K562 (cell line): Measurements from ENCODE around the gene RAB21. TPM values are rescaled to one million over a fixed set of nuclear protein-coding genes. Genes with fewer than 3 reads are reported as not detected.

Experiments
- ATAC-seq: fragments of 200-7000 bp; cut with Tn5 transposase; 3 replicates; pipeline ENCODE4 v1.9.1; 2020; ENCODE audit warnings: moderate library complexity
- BruUV-seq: library from RNA; stranded (reverse); fragments of 400-500 nt; replicated peaks from 2 replicates; lab custom pipeline; 2021; lab: Mats Ljungman, UMichigan
- CTCF ChIA-PET: fragments of 300-600 bp; formaldehyde crosslinking; extraction: SDS; loops from one replicate; lab custom pipeline; 2021; ENCODE audit warnings: low intra/inter-chr PET ratio; lab: Yijun Ruan, JAX
- POLR2A ChIA-PET: fragments of 300-600, 350-650 bp; sonication (Branson Sonifier 250); formaldehyde crosslinking; extraction: SDS; loops from one replicate; lab custom pipeline; 2021; ENCODE audit warnings: antibody characterized with exemption, inconsistent platforms; lab: Yijun Ruan, JAX
- DNase-seq, 4 experiments: peaks; one replicate each; pipeline versions ENCODE4 v3.0.0 to v3.0.0-alpha.2; 2011 to 2018; ENCODE audit warnings: low spot score in 3 of 4, mixed read lengths in 3 of 4; ENCODE audit errors: extremely low read depth in 1 of 4
- FAIRE-seq: peaks from 2 replicates; lab custom pipeline; 2011; peaks lifted over from hg19 to GRCh38; lab: Jason Lieb, UNC
- H2AFZ ChIP-seq: 2 replicates; pipeline ENCODE4 v1.6.0; 2011; ENCODE audit warnings: low read depth, low read length, control low read depth, inconsistent platforms
- H3K27ac ChIP-seq: fragments of 200-600 bp; 3 replicates; pipeline ENCODE4 v1.8.0; 2011; ENCODE audit warnings: low read depth, mild to moderate bottlenecking, control low read depth, inconsistent platforms, low read length, moderate library complexity, mixed read lengths; ENCODE audit errors: extremely low read depth
- H3K27me3 ChIP-seq, 2 experiments: fragments of 300-600 bp in 1 of 2; 2 replicates in 1 of 2; 3 replicates in 1 of 2; pipeline versions ENCODE4 v1.6.0 to v1.8.0; 2011; ENCODE audit warnings: inconsistent platforms in 2 of 2, low read length in 2 of 2, mild to moderate bottlenecking in 1 of 2, mixed read lengths in 1 of 2, moderate library complexity in 1 of 2; ENCODE audit not compliant: control insufficient read depth in 2 of 2, insufficient read depth in 2 of 2
- H3K36me3 ChIP-seq: fragments of 300-600 bp; 3 replicates; pipeline ENCODE4 v1.8.0; 2011; ENCODE audit warnings: mild to moderate bottlenecking, low read length, inconsistent platforms; ENCODE audit not compliant: control insufficient read depth, insufficient read depth
- H3K4me1 ChIP-seq, 2 experiments: fragments of 200-600 bp in 1 of 2; replicated peaks in 1 of 2; 2 replicates in 1 of 2; 3 replicates in 1 of 2; pipeline versions ENCODE4 v1.5.1 to v1.8.0; 2011; ENCODE audit warnings: inconsistent platforms in 2 of 2, low read length in 2 of 2, mild to moderate bottlenecking in 1 of 2, mixed read lengths in 1 of 2, moderate library complexity in 1 of 2; ENCODE audit not compliant: control insufficient read depth in 2 of 2, insufficient read depth in 2 of 2
- H3K4me2 ChIP-seq: 2 replicates; pipeline ENCODE4 v1.6.1; 2011; ENCODE audit warnings: low read length, control low read depth, inconsistent platforms, mixed read lengths; ENCODE audit not compliant: insufficient read depth
- H3K4me3 ChIP-seq: fragments of 200-600 bp; sonication (generic), shearing (Covaris generic); 2 replicates; pipeline ENCODE4 v1.5.1; 2016; ENCODE audit warnings: control low read depth, inconsistent platforms
- H3K79me2 ChIP-seq: fragments of 200-600 bp; 3 replicates; pipeline ENCODE4 v1.8.0; 2011; ENCODE audit warnings: low read length, inconsistent platforms; ENCODE audit not compliant: control insufficient read depth, insufficient read depth
- H3K9ac ChIP-seq, 2 experiments: 2 replicates each; pipeline versions ENCODE4 v1.6.0 to v1.6.1; 2011; ENCODE audit warnings: low read depth in 2 of 2, low read length in 2 of 2, control low read depth in 1 of 2, inconsistent platforms in 1 of 2, mild to moderate bottlenecking in 1 of 2, mixed read lengths in 1 of 2; ENCODE audit not compliant: insufficient read depth in 1 of 2
- H3K9me1 ChIP-seq: one replicate; pipeline ENCODE4 v1.6.0; 2011; ENCODE audit warnings: inconsistent platforms, mild to moderate bottlenecking, low read length, moderate library complexity; ENCODE audit not compliant: control insufficient read depth, insufficient read depth
- H3K9me3 ChIP-seq: replicated peaks from 2 replicates; pipeline ENCODE4 v1.5.1; 2011; ENCODE audit warnings: low read depth, low read length, inconsistent platforms; ENCODE audit not compliant: control insufficient read depth, insufficient read depth
- H4K20me1 ChIP-seq: replicated peaks from 2 replicates; pipeline ENCODE4 v1.6.1; 2011; ENCODE audit warnings: low read length, inconsistent platforms, mixed read lengths; ENCODE audit not compliant: control insufficient read depth, insufficient read depth
- CCAR2 ChIP-seq: fragments of 200-400 bp; formaldehyde crosslinking; IDR thresholded peaks from 2 replicates; pipeline ENCODE4 v1.6.1; 2017; ENCODE audit warnings: mild to moderate bottlenecking, low read depth, low read length
- ZNF174 ChIP-seq: fragments of 250-450 bp; sonication (Bioruptor Pico); IDR thresholded peaks from 2 replicates; pipeline ENCODE4 v1.4.0; 2020; ENCODE audit warnings: mild to moderate bottlenecking
- WGBS: fragments of 100-300 bp; shearing (Covaris generic); methylation state at CpG from one replicate; pipeline ENCODE4 v1.1.6; 2016; ENCODE audit warnings: low coverage, mixed read lengths; ENCODE audit not compliant: insufficient coverage; ENCODE audit errors: missing lambda C conversion rate; 5-methylcytosine and 5-hydroxymethylcytosine counted together
- in situ Hi-C: fragments of 300-500 bp; cut with MboI; formaldehyde crosslinking; loops from 4 replicates; pipeline ENCODE4 v1.15.0; 2018; ENCODE audit warnings: inconsistent platforms, mixed read lengths
- intact Hi-C: fragments of 100-400 bp; cut with micrococcal nuclease; formaldehyde crosslinking; loops from 2 replicates; pipeline ENCODE4 v1.14.2; 2022
- polyA plus RNA-seq, 8 experiments: library from polyadenylated mRNA; depleted of rRNA in 4 of 8; stranded (reverse) in 5 of 8; unstranded in 3 of 8; fragments of >200 nt; fragmentation: Nextera tagmentation in 2 of 8; fragmentation: Illumina TruSeq in 1 of 8; extraction: Ambion mirVana in 2 of 8; extraction: Trizol in 1 of 8; gene quantifications; 2 replicates each; pipeline versions ENCODE4 v1.2.1 to v1.2.3, GENCODE V29; 2011 to 2014; ENCODE audit warnings: inconsistent platforms in 1 of 8, missing spikeins in 1 of 8
- total RNA-seq, 7 experiments: library from RNA; depleted of rRNA in 6 of 7; stranded (reverse); fragments of >200 nt in 6 of 7; fragmentation: Illumina TruSeq in 2 of 7; extraction: Trizol in 2 of 7; gene quantifications; 2 replicates each; pipeline versions ENCODE4 v1.2.1 to v1.2.3, GENCODE V29; 2011 to 2021; ENCODE audit warnings: low replicate concordance in 1 of 7
- TF ChIP-seq, protein P1 (sequence below): fragments of 450-650 bp; IDR thresholded peaks from 2 replicates; pipeline ENCODE4 v1.6.1; 2016; ENCODE audit warnings: mild to moderate bottlenecking

RAB21 gene
- total and polyA plus RNA-seq, 9 of the 15 experiments (the other 6 are each of a cell fraction or from before 2014, with no cell fraction given) = 5.3 to 45.6 (median 19.6) TPM

DNA sequence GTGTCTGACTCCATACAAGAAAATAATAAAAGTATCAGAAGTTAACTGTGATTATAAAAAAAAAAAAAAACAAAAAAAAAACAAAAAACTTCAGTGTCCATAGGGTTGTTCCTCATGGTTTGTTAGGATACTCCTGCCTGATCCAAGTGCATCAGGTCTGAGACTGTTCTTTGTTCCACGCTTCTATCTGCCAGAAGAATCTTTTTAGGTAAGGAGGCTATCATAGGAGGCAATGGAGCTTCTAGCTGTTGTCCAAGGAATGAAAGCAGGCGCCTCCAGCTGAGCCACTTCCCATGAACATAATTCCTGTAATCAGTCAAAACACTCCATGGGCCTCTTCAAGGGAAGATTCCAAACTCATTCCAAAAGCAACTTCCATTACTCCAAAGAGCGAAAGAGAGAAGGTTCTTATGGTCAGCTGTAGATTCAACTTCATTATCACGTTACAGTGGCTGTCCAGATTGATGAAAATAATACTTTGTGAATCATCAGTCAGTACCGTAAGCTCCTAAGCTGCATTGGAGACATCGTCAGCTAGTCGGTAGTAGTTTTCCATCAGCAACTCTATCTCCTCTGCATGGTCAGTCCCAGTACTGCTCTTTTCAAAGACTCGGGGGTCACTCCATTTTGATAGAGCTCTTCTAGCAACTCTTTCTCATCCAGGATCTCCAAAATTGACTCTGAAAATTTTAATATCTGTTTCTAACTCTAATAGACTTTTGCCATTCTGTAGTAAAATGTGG lies 94.6 kb downstream of the RAB21 start:
- Histone ChIP-seq H3K27ac (no peak overlapping the region), H3K4me1 (peaks cover 0 to 2% of the 10 kb centered on the region in 2 experiments; a peak in 1 of 5 replicates), H2AFZ (no peak overlapping the region), H3K79me2 (peaks cover 74% of the 10 kb centered on the region), H3K4me2 (no peak overlapping the region), H3K9ac (no peak overlapping the region)
- no peak for ATAC-seq
- in situ Hi-C loops = no loop called here
- TF ChIP-seq ZNF174 (CRISPR knock-in tag) (no peak), CCAR2 (no peak)
- TF ChIP-seq, protein P1, sequence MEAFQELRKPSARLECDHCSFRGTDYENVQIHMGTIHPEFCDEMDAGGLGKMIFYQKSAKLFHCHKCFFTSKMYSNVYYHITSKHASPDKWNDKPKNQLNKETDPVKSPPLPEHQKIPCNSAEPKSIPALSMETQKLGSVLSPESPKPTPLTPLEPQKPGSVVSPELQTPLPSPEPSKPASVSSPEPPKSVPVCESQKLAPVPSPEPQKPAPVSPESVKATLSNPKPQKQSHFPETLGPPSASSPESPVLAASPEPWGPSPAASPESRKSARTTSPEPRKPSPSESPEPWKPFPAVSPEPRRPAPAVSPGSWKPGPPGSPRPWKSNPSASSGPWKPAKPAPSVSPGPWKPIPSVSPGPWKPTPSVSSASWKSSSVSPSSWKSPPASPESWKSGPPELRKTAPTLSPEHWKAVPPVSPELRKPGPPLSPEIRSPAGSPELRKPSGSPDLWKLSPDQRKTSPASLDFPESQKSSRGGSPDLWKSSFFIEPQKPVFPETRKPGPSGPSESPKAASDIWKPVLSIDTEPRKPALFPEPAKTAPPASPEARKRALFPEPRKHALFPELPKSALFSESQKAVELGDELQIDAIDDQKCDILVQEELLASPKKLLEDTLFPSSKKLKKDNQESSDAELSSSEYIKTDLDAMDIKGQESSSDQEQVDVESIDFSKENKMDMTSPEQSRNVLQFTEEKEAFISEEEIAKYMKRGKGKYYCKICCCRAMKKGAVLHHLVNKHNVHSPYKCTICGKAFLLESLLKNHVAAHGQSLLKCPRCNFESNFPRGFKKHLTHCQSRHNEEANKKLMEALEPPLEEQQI = no peak
- TF ChIP-seq, all 486 proteins: peak for 0
- POLR2A ChIA-PET = interaction anchor here (1.2 to 1.8 kb wide), 3 partner anchors 9 to 13 kb away, joined by 3 to 5 read pairs (median 5); partner anchors contain the start of gene TBC1D15
- 94% methylated on average over 8 of the region's 8 CpGs for WGBS
- Histone ChIP-seq H3K27me3 (no peaks in the 10 kb centered on the region), H3K36me3 (peaks cover 13% of the 10 kb centered on the region; the same call in 2 of the 3 replicates), H3K9me1 (no peaks in the 10 kb centered on the region), H3K4me3 (no peak overlapping the region), H3K9me3 (no peaks in the 10 kb centered on the region), H4K20me1 (0 out of 2 replicates have a peak, but pooled peaks cover 4% of the 10 kb centered on the region)
- FAIRE-seq = no peak
- DNase-seq = no peak
- intact Hi-C loops = no loop called here
- no TSS peak for BruUV-seq
- CTCF ChIA-PET = no interaction called here

Other genes starting within 250 kb of the RAB21 start
- gene ZFC3H1, start 91.0 kb upstream of the RAB21 start, total RNA-seq (2014; rRNA removed) = 19.4 and 20.9 TPM in 2 replicates
- gene ZFC3H1, start 91.0 kb upstream of the RAB21 start, total RNA-seq (2014; rRNA removed; fragmentation: Illumina TruSeq; extraction: Trizol) = 21.5 and 21.7 TPM in 2 replicates
- gene ZFC3H1, start 91.0 kb upstream of the RAB21 start, total RNA-seq (2015; rRNA removed; fragmentation: Illumina TruSeq; extraction: Trizol) = 20.8 and 22.1 TPM in 2 replicates
- 30.4 and 35.8 TPM in 2 replicates for gene ZFC3H1, start 91.0 kb upstream of the RAB21 start, total RNA-seq (2021)
- 80.5 and 89.5 TPM in 2 replicates for gene ZFC3H1, start 91.0 kb upstream of the RAB21 start, polyA plus RNA-seq (2011; rRNA removed)
- gene ZFC3H1, start 91.0 kb upstream of the RAB21 start, polyA plus RNA-seq (2014; fragmentation: Illumina TruSeq; extraction: Trizol) = 43.5 and 74.9 TPM in 2 replicates
- 10 to 100 TPM; 14.8 to 16.7 TPM for gene ZFC3H1, start 91.0 kb upstream of the RAB21 start, polyA plus RNA-seq (2014; fragmentation: Nextera tagmentation; extraction: Ambion mirVana)
- 57.6 and 63.2 TPM in 2 replicates for gene ZFC3H1, start 91.0 kb upstream of the RAB21 start, polyA plus RNA-seq (2014; rRNA removed)
- 1.8 and 3.2 TPM in 2 replicates for gene THAP2, start 90.6 kb upstream of the RAB21 start, total RNA-seq (2014; rRNA removed)
- 6.4 and 8.1 TPM in 2 replicates for gene THAP2, start 90.6 kb upstream of the RAB21 start, total RNA-seq (2014; rRNA removed; fragmentation: Illumina TruSeq; extraction: Trizol)
- 6.2 and 7.3 TPM in 2 replicates for gene THAP2, start 90.6 kb upstream of the RAB21 start, total RNA-seq (2015; rRNA removed; fragmentation: Illumina TruSeq; extraction: Trizol)
- 4.0 and 5.7 TPM in 2 replicates for gene THAP2, start 90.6 kb upstream of the RAB21 start, total RNA-seq (2021)
- gene THAP2, start 90.6 kb upstream of the RAB21 start, polyA plus RNA-seq (2011; rRNA removed) = 7.3 and 8.0 TPM in 2 replicates
- gene THAP2, start 90.6 kb upstream of the RAB21 start, polyA plus RNA-seq (2014; fragmentation: Illumina TruSeq; extraction: Trizol) = 6.0 and 6.8 TPM in 2 replicates
- gene THAP2, start 90.6 kb upstream of the RAB21 start, polyA plus RNA-seq (2014; fragmentation: Nextera tagmentation; extraction: Ambion mirVana) = 10 to 100 TPM; 16.8 to 18.9 TPM
- gene THAP2, start 90.6 kb upstream of the RAB21 start, polyA plus RNA-seq (2014; rRNA removed) = 5.6 and 8.4 TPM in 2 replicates
- gene TMEM19, start 68.8 kb upstream of the RAB21 start, total RNA-seq (2014; rRNA removed) = 11.5 and 12.4 TPM in 2 replicates
- gene TMEM19, start 68.8 kb upstream of the RAB21 start, total RNA-seq (2014; rRNA removed; fragmentation: Illumina TruSeq; extraction: Trizol) = 17.2 and 20.6 TPM in 2 replicates
- 20.7 and 24.2 TPM in 2 replicates for gene TMEM19, start 68.8 kb upstream of the RAB21 start, total RNA-seq (2015; rRNA removed; fragmentation: Illumina TruSeq; extraction: Trizol)
- gene TMEM19, start 68.8 kb upstream of the RAB21 start, total RNA-seq (2021) = 14.1 and 15.7 TPM in 2 replicates
- 15.8 and 20.7 TPM in 2 replicates for gene TMEM19, start 68.8 kb upstream of the RAB21 start, polyA plus RNA-seq (2011; rRNA removed)
- 8.2 and 8.8 TPM in 2 replicates for gene TMEM19, start 68.8 kb upstream of the RAB21 start, polyA plus RNA-seq (2014; fragmentation: Illumina TruSeq; extraction: Trizol)
- gene TMEM19, start 68.8 kb upstream of the RAB21 start, polyA plus RNA-seq (2014; fragmentation: Nextera tagmentation; extraction: Ambion mirVana) = 10 to 100 TPM; 17.8 to 18.4 TPM
- gene TMEM19, start 68.8 kb upstream of the RAB21 start, polyA plus RNA-seq (2014; rRNA removed) = 10.5 and 15.5 TPM in 2 replicates
- gene TBC1D15, start 84.9 kb downstream of the RAB21 start, total RNA-seq (2014; rRNA removed) = 13.5 and 14.9 TPM in 2 replicates
- 24.8 and 33.7 TPM in 2 replicates for gene TBC1D15, start 84.9 kb downstream of the RAB21 start, total RNA-seq (2014; rRNA removed; fragmentation: Illumina TruSeq; extraction: Trizol)
- gene TBC1D15, start 84.9 kb downstream of the RAB21 start, total RNA-seq (2015; rRNA removed; fragmentation: Illumina TruSeq; extraction: Trizol) = 18.4 and 20.5 TPM in 2 replicates
- 30.8 and 31.3 TPM in 2 replicates for gene TBC1D15, start 84.9 kb downstream of the RAB21 start, total RNA-seq (2021)
- gene TBC1D15, start 84.9 kb downstream of the RAB21 start, polyA plus RNA-seq (2011; rRNA removed) = 44.4 and 52.0 TPM in 2 replicates
- 38.3 and 38.4 TPM in 2 replicates for gene TBC1D15, start 84.9 kb downstream of the RAB21 start, polyA plus RNA-seq (2014; fragmentation: Illumina TruSeq; extraction: Trizol)
- gene TBC1D15, start 84.9 kb downstream of the RAB21 start, polyA plus RNA-seq (2014; fragmentation: Nextera tagmentation; extraction: Ambion mirVana) = 10 to 100 TPM; 31.3 to 32.5 TPM
- gene TBC1D15, start 84.9 kb downstream of the RAB21 start, polyA plus RNA-seq (2014; rRNA removed) = 31.3 and 34.1 TPM in 2 replicates
- 0.78 TPM in 1 of 2 replicates, not detected in the other for gene TPH2, start 184.0 kb downstream of the RAB21 start, total RNA-seq (2014; rRNA removed)
- gene TPH2, start 184.0 kb downstream of the RAB21 start, total RNA-seq (2014; rRNA removed; fragmentation: Illumina TruSeq; extraction: Trizol) = 0.16 and 0.22 TPM in 2 replicates
- gene TPH2, start 184.0 kb downstream of the RAB21 start, total RNA-seq (2015; rRNA removed; fragmentation: Illumina TruSeq; extraction: Trizol) = 0.38 TPM in 1 of 2 replicates, not detected in the other
- not detected in 2 replicates for gene TPH2, start 184.0 kb downstream of the RAB21 start, total RNA-seq (2021)
- 0.14 TPM in 1 of 2 replicates, not detected in the other for gene TPH2, start 184.0 kb downstream of the RAB21 start, polyA plus RNA-seq (2011; rRNA removed)
- gene TPH2, start 184.0 kb downstream of the RAB21 start, polyA plus RNA-seq (2014; fragmentation: Illumina TruSeq; extraction: Trizol) = 0.06 and 0.28 TPM in 2 replicates
- under 1 TPM; 0.06 to 0.13 TPM for gene TPH2, start 184.0 kb downstream of the RAB21 start, polyA plus RNA-seq (2014; fragmentation: Nextera tagmentation; extraction: Ambion mirVana)
- not detected in 2 replicates for gene TPH2, start 184.0 kb downstream of the RAB21 start, polyA plus RNA-seq (2014; rRNA removed)